HFF-Myc (cell line): Measurements from ENCODE around the gene WDR70.

Experiments used
- DNase-seq: peaks from one replicate; pipeline ENCODE4 v3.0.0-alpha.2; 2011; ENCODE audit warnings: low read depth; ENCODE audit errors: extremely low read depth
- H3K4me3 ChIP-seq: replicated peaks from 2 replicates; pipeline ENCODE4 v1.5.1; 2011; ENCODE audit warnings: low read depth, mild to moderate bottlenecking, control low read depth, low read length
- CTCF ChIP-seq: IDR thresholded peaks from 2 replicates; pipeline ENCODE4 v1.5.1; 2012; ENCODE audit warnings: mild to moderate bottlenecking, low read depth, low read length, control low read depth; ENCODE audit errors: missing control alignments

The WDR70 gene

GRCh38 chr5:37724395-37725125 lies 345.4 kb downstream of the WDR70 start:
- no peak for TF ChIP-seq CTCF
- no peak overlapping the region for H3K4me3 ChIP-seq
- no peak for DNase-seq

- TF ChIP-seq CTCF = no peak
- no peak for DNase-seq
- H3K4me3 ChIP-seq = no peak overlapping the region
Observed at GRCh38 chr5:37725185-37725584, 346.1 kb downstream of the WDR70 start.

GRCh38 chr5:37727238-37727637 lies 348.1 kb downstream of the WDR70 start:
- TF ChIP-seq CTCF = no peak
- no peak overlapping the region for H3K4me3 ChIP-seq
- DNase-seq = no peak

GRCh38 chr5:37730896-37731455 lies 351.9 kb downstream of the WDR70 start:
- H3K4me3 ChIP-seq = no peak overlapping the region
- DNase-seq = no peak
- TF ChIP-seq CTCF = no peak

- DNase-seq = no peak
- no peak for TF ChIP-seq CTCF
- H3K4me3 ChIP-seq = no peak overlapping the region
Observed at GRCh38 chr5:37734114-37734513, 355.0 kb downstream of the WDR70 start.

- DNase-seq = no peak
- no peak for TF ChIP-seq CTCF
- H3K4me3 ChIP-seq = no peak overlapping the region
Observed at GRCh38 chr5:37735649-37736347, 356.7 kb downstream of the WDR70 start.
